Astrocyte of the cerebellum (primary cell): ENCODE data around the gene PREX1.

Source experiments
- DNase-seq: peaks from one replicate; pipeline ENCODE4 v3.0.0-alpha.2; 2011; ENCODE audit warnings: low read depth
- H3K4me3 ChIP-seq: 2 replicates; pipeline ENCODE4 v1.5.1; 2011; ENCODE audit warnings: mild to moderate bottlenecking, low read depth, low read length, moderate library complexity
- CTCF ChIP-seq: IDR thresholded peaks from 2 replicates; pipeline ENCODE4 v1.5.1; 2012; ENCODE audit warnings: low read length, low read depth, moderate library complexity, mild to moderate bottlenecking; ENCODE audit errors: missing control alignments
- in situ Hi-C: cut with HindIII; loops from 2 replicates; pipeline ENCODE4 v1.10.0; 2017; ENCODE audit warnings: low sequenced_read_pairs

The PREX1 gene

GRCh38 chr20:48689874-48690571, 137.8 kb downstream of the PREX1 start:
- DNase-seq = no peak
- no peak for TF ChIP-seq CTCF
- H3K4me3 ChIP-seq = no peak overlapping the region
- in situ Hi-C loops = no loop called here

GRCh38 chr20:48689388-48689787, 138.4 kb downstream of the PREX1 start:
- DNase-seq = no peak
- in situ Hi-C loops = no loop called here
- H3K4me3 ChIP-seq = no peak overlapping the region
- no peak for TF ChIP-seq CTCF

- no peak for TF ChIP-seq CTCF
- H3K4me3 ChIP-seq = no peak overlapping the region
- in situ Hi-C loops = no loop called here
- DNase-seq = no peak
Measured at GRCh38 chr20:48688579-48688978, 139.2 kb downstream of the PREX1 start.

- no peak for TF ChIP-seq CTCF
- in situ Hi-C loops = no loop called here
- DNase-seq = no peak
- H3K4me3 ChIP-seq = no peak overlapping the region
Measured at GRCh38 chr20:48687117-48687800, 140.5 kb downstream of the PREX1 start.

GRCh38 chr20:48686238-48687116, 141.3 kb downstream of the PREX1 start:
- in situ Hi-C loops = no loop called here
- no peak for TF ChIP-seq CTCF
- H3K4me3 ChIP-seq = no peak overlapping the region
- DNase-seq = no peak

- in situ Hi-C loops = no loop called here
- no peak for DNase-seq
- no peak overlapping the region for H3K4me3 ChIP-seq
- no peak for TF ChIP-seq CTCF
Measured at GRCh38 chr20:48685300-48685699, 142.5 kb downstream of the PREX1 start.
